ENCODE data around the gene RAP1GAP. TPM values are rescaled to one million over a fixed set of nuclear protein-coding genes. Genes with fewer than 3 reads are reported as not detected.

RAP1GAP gene
- total RNA-seq, 2 experiments from 2014 or later = 1.3 to 1.6 TPM

- intact Hi-C loops (cut with micrococcal nuclease) = no loop called here
- Mint-ChIP-seq H3K9me3 (no peaks in the 10 kb centered on the region), H3K36me3 (ENCODE audit: low read depth) (no peaks in the 10 kb centered on the region), H3K27ac (no peak overlapping the region), H3K4me3 (peak overlapping the region; percentile 54), H3K27me3 (peaks cover 21% of the 10 kb centered on the region), H3K4me1 (ENCODE audit: low read depth) (peaks cover 6% of the 10 kb centered on the region)
- TF ChIP-seq CTCF (IDR thresholded peaks at IDR 0.05) = peak; percentile 98
- ATAC-seq (peak; percentile 96), DNase-seq (peak; percentile 89)
- POLR2A ChIA-PET = interaction anchor here (0.7 kb wide), 1 partner anchor 417 kb away, joined by 3 read pairs; no protein-coding TSS in a partner anchor
- CTCF ChIA-PET = interaction anchor here (0.7 to 2.4 kb wide), 11 partner anchors 11 to 366 kb away, joined by 3 to 7 read pairs (median 3); no protein-coding TSS in a partner anchor
Measured at GRCh38 chr1:21659099-21659923, 9.8 kb downstream of the RAP1GAP start.

- no peaks in the 10 kb centered on the region for H3K36me3 Mint-ChIP-seq (ENCODE audit: low read depth)
- H3K4me1 Mint-ChIP-seq (ENCODE audit: low read depth) = peaks cover 6% of the 10 kb centered on the region
- no peak overlapping the region for H3K4me3 Mint-ChIP-seq
- ChIA-PET CTCF (interaction anchor here (1.2 to 2.4 kb wide), 3 partner anchors 18 to 147 kb away, joined by 3 to 5 read pairs (median 4); no protein-coding TSS in a partner anchor), POLR2A (no interaction called here)
- DNase-seq = no peak
- H3K27ac Mint-ChIP-seq = no peak overlapping the region
- TF ChIP-seq CTCF (IDR thresholded peaks at IDR 0.05) = no peak
- H3K9me3 Mint-ChIP-seq = no peaks in the 10 kb centered on the region
- no peak for ATAC-seq
- intact Hi-C loops (cut with micrococcal nuclease) = no loop called here
- H3K27me3 Mint-ChIP-seq = peaks cover 16% of the 10 kb centered on the region
Measured at GRCh38 chr1:21657456-21658190, 11.5 kb downstream of the RAP1GAP start.

GRCh38 chr1:21655748-21656147 is 13.4 kb downstream of the RAP1GAP start:
- no peak for DNase-seq
- POLR2A ChIA-PET = no interaction called here
- no peak for ATAC-seq
- TF ChIP-seq CTCF (IDR thresholded peaks at IDR 0.05) = no peak
- intact Hi-C loops (cut with micrococcal nuclease) = no loop called here
- H3K4me1 Mint-ChIP-seq (ENCODE audit: low read depth) = peaks cover 14% of the 10 kb centered on the region
- no peaks in the 10 kb centered on the region for H3K9me3 Mint-ChIP-seq
- no peaks in the 10 kb centered on the region for H3K36me3 Mint-ChIP-seq (ENCODE audit: low read depth)
- H3K4me3 Mint-ChIP-seq = no peak overlapping the region
- H3K27me3 Mint-ChIP-seq = peaks cover 16% of the 10 kb centered on the region
- H3K27ac Mint-ChIP-seq = no peak overlapping the region
- CTCF ChIA-PET = no interaction called here

- Mint-ChIP-seq H3K27me3 (peaks cover 13% of the 10 kb centered on the region), H3K27ac (no peak overlapping the region), H3K4me3 (no peak overlapping the region), H3K4me1 (ENCODE audit: low read depth) (peaks cover 14% of the 10 kb centered on the region), H3K36me3 (ENCODE audit: low read depth) (no peaks in the 10 kb centered on the region), H3K9me3 (no peaks in the 10 kb centered on the region)
- intact Hi-C loops (cut with micrococcal nuclease) = no loop called here
- ATAC-seq = no peak
- no peak for TF ChIP-seq CTCF (IDR thresholded peaks at IDR 0.05)
- no peak for DNase-seq
- POLR2A ChIA-PET = no interaction called here
- CTCF ChIA-PET = no interaction called here
Measured at GRCh38 chr1:21655259-21655658, 13.9 kb downstream of the RAP1GAP start.

- ChIA-PET POLR2A (no interaction called here), CTCF (no interaction called here)
- Mint-ChIP-seq H3K4me1 (ENCODE audit: low read depth) (peaks cover 8% of the 10 kb centered on the region), H3K27me3 (peaks cover 14% of the 10 kb centered on the region), H3K9me3 (no peaks in the 10 kb centered on the region), H3K27ac (no peak overlapping the region), H3K36me3 (ENCODE audit: low read depth) (no peaks in the 10 kb centered on the region), H3K4me3 (no peak overlapping the region)
- TF ChIP-seq CTCF (IDR thresholded peaks at IDR 0.05) = no peak
- intact Hi-C loops (cut with micrococcal nuclease) = no loop called here
- no peak for DNase-seq
- no peak for ATAC-seq
Measured at GRCh38 chr1:21654209-21654608, 14.9 kb downstream of the RAP1GAP start.

Measured in activated CD8-positive, alpha-beta T cell treated with anti-CD3 and anti-CD28 coated beads for 36 hours (primary cell).